GM23338 (cell line): Measurements from ENCODE around the gene ADGRV1. TPM values are rescaled to one million over a fixed set of nuclear protein-coding genes. Genes with fewer than 3 reads are reported as not detected.

ENCODE experiments used
- ATAC-seq: fragments of 200-7000 bp; cut with Tn5 transposase; 3 replicates; pipeline ENCODE4 v1.9.1; 2020
- DNase-seq: peaks from one replicate; pipeline ENCODE4 v3.0.0-alpha.2; 2015; ENCODE audit warnings: low spot score
- H2AFZ ChIP-seq: fragments of 200-600 bp; sonication (generic); 2 replicates; pipeline ENCODE4 v1.8.0; 2016; ENCODE audit warnings: antibody characterized with exemption, mild to moderate bottlenecking, moderate library complexity
- H3F3A ChIP-seq: fragments of 200-600 bp; sonication (generic); replicated peaks from 2 replicates; pipeline ENCODE4 v1.8.0; 2017; ENCODE audit warnings: antibody characterized with exemption, mixed run types, low read depth
- H3K27ac ChIP-seq: fragments of 200-600 bp; sonication (generic); 2 replicates; pipeline ENCODE4 v1.6.1; 2016; ENCODE audit warnings: low read depth
- H3K27me3 ChIP-seq: fragments of 200-600 bp; sonication (generic); 2 replicates; pipeline ENCODE4 v1.8.0; 2016; ENCODE audit warnings: mild to moderate bottlenecking, mixed run types, moderate library complexity; ENCODE audit not compliant: insufficient read depth
- H3K36me3 ChIP-seq: fragments of 200-600 bp; sonication (generic); 2 replicates; pipeline ENCODE4 v1.8.0; 2016; ENCODE audit warnings: mild to moderate bottlenecking; ENCODE audit not compliant: insufficient read depth
- H3K4me1 ChIP-seq: fragments of 200-600 bp; sonication (generic); 2 replicates; pipeline ENCODE4 v1.8.0; 2016; ENCODE audit warnings: mild to moderate bottlenecking, moderate library complexity; ENCODE audit not compliant: insufficient read depth
- H3K4me2 ChIP-seq: fragments of 200-600 bp; sonication (generic); 2 replicates; pipeline ENCODE4 v1.7.1; 2017; ENCODE audit warnings: mixed run types
- H3K4me3 ChIP-seq: fragments of 200-600 bp; sonication (generic); 2 replicates; pipeline ENCODE4 v1.6.1; 2016; ENCODE audit warnings: mixed run types
- H3K79me2 ChIP-seq: fragments of 200-600 bp; sonication (generic); replicated peaks from 2 replicates; pipeline ENCODE4 v1.8.0; 2017; ENCODE audit warnings: mild to moderate bottlenecking; ENCODE audit not compliant: insufficient read depth
- H3K9me2 ChIP-seq: fragments of 200-600 bp; sonication (generic); 2 replicates; pipeline ENCODE4 v1.8.0; 2017; ENCODE audit not compliant: insufficient read depth
- H4K20me1 ChIP-seq: fragments of 200-600 bp; sonication (generic); replicated peaks from 2 replicates; pipeline ENCODE4 v1.8.0; 2017; ENCODE audit warnings: mild to moderate bottlenecking; ENCODE audit not compliant: insufficient read depth
- H3K27ac Mint-ChIP-seq: 2 replicates; pipeline ENCODE4 v1.8.0; 2020; ENCODE audit warnings: inconsistent platforms, mild to moderate bottlenecking, moderate library complexity, mixed read lengths
- H3K27me3 Mint-ChIP-seq: 3 replicates; pipeline ENCODE4 v1.8.0; 2022; ENCODE audit warnings: low read depth, mild to moderate bottlenecking, moderate library complexity, mixed read lengths, inconsistent platforms; ENCODE audit not compliant: insufficient read depth, poor library complexity
- H3K36me3 Mint-ChIP-seq: 3 replicates; pipeline ENCODE4 v1.8.0; 2021; ENCODE audit warnings: low read depth, mild to moderate bottlenecking, inconsistent platforms, moderate library complexity, mixed read lengths
- H3K4me1 Mint-ChIP-seq: 3 replicates; pipeline ENCODE4 v1.8.0; 2020; ENCODE audit warnings: mild to moderate bottlenecking, inconsistent platforms, mixed read lengths
- H3K4me3 Mint-ChIP-seq: 3 replicates; pipeline ENCODE4 v1.8.0; 2021; ENCODE audit warnings: moderate library complexity, mild to moderate bottlenecking, inconsistent platforms, mixed read lengths
- H3K9me3 Mint-ChIP-seq: 3 replicates; pipeline ENCODE4 v1.8.0; 2020; ENCODE audit warnings: moderate library complexity, mild to moderate bottlenecking, inconsistent platforms, mixed read lengths
- CREB1 ChIP-seq: fragments of 250-450 bp; sonication (Bioruptor Pico); IDR thresholded peaks from 2 replicates; pipeline ENCODE4 v1.5.0; 2020; ENCODE audit warnings: low read depth, mild to moderate bottlenecking, moderate library complexity
- CTCF ChIP-seq, 2 experiments: fragments of 200-600 bp in 1 of 2; sonication (generic) in 1 of 2; conservative IDR thresholded peaks; 2 replicates each; pipeline versions ENCODE4 v1.5.1 to v1.6.1; 2016 to 2017; ENCODE audit warnings: antibody characterized with exemption in 2 of 2, low read depth in 2 of 2, mild to moderate bottlenecking in 2 of 2, moderate library complexity in 1 of 2
- ETS1 ChIP-seq: IDR thresholded peaks from 2 replicates; pipeline ENCODE4 v1.6.1; 2016; ENCODE audit warnings: antibody characterized with exemption
- EZH2 ChIP-seq: fragments of 200-600 bp; sonication (generic); IDR thresholded peaks from one replicate; pipeline ENCODE4 v1.8.0; 2017; ENCODE audit warnings: antibody characterized with exemption, mild to moderate bottlenecking, low read depth; ENCODE audit not compliant: unreplicated experiment
- EZH2phosphoT487 ChIP-seq: fragments of 200-600 bp; sonication (generic); IDR thresholded peaks from one replicate; pipeline ENCODE4 v1.8.1; 2018; ENCODE audit warnings: antibody characterized with exemption; ENCODE audit not compliant: unreplicated experiment
- JUNB ChIP-seq: IDR thresholded peaks from one replicate; pipeline ENCODE4 v1.6.1; 2016; ENCODE audit warnings: antibody characterized with exemption; ENCODE audit not compliant: unreplicated experiment
- NANOG ChIP-seq: IDR thresholded peaks from 2 replicates; pipeline ENCODE4 v1.6.1; 2016; ENCODE audit warnings: antibody characterized with exemption, borderline replicate concordance
- POLR2AphosphoS5 ChIP-seq: IDR thresholded peaks from 2 replicates; pipeline ENCODE4 v1.6.1; 2016; ENCODE audit warnings: antibody characterized with exemption, low read depth
- REST ChIP-seq: IDR thresholded peaks from one replicate; pipeline ENCODE4 v1.6.1; 2018; ENCODE audit warnings: antibody characterized with exemption; ENCODE audit not compliant: unreplicated experiment
- STAT1 ChIP-seq: IDR thresholded peaks from one replicate; pipeline ENCODE4 v1.6.1; 2016; ENCODE audit warnings: antibody characterized with exemption; ENCODE audit not compliant: unreplicated experiment
- ZNF114 ChIP-seq: fragments of 250-450 bp; sonication (Bioruptor Pico); IDR thresholded peaks from 2 replicates; pipeline ENCODE4 v1.5.0; 2020; ENCODE audit warnings: mild to moderate bottlenecking, moderate library complexity
- ZNF331 ChIP-seq: fragments of 250-450 bp; sonication (Bioruptor Pico); IDR thresholded peaks from 2 replicates; pipeline ENCODE4 v1.5.0; 2020; ENCODE audit warnings: low read depth, mild to moderate bottlenecking, moderate library complexity
- ZNF462 ChIP-seq: fragments of 250-450 bp; sonication (Bioruptor Pico); IDR thresholded peaks from 2 replicates; pipeline ENCODE4 v1.5.0; 2020; ENCODE audit warnings: mild to moderate bottlenecking, moderate library complexity
- polyA plus RNA-seq: library from polyadenylated mRNA; unstranded; fragments of >200 nt; fragmentation: Nextera tagmentation; extraction: Ambion mirVana; gene quantifications from 2 replicates; pipeline ENCODE4 v1.2.1, GENCODE V29; 2016
- total RNA-seq: library from RNA; depleted of rRNA; stranded (reverse); fragments of >200 nt; shearing (Covaris generic); gene quantifications from 2 replicates; pipeline ENCODE4 v1.2.3, GENCODE V29; 2014

ADGRV1 gene
- total and polyA plus RNA-seq, 2 experiments from 2014 or later: 46.1 to 149 TPM

- Histone ChIP-seq H3K36me3 (0 out of 2 replicates have a peak, but pooled peaks cover 8% of the 10 kb centered on the region), H4K20me1 (no peaks in the 10 kb centered on the region; the same call in 1 of the 2 replicates), H2AFZ (no peak overlapping the region), H3K27me3 (no peaks in the 10 kb centered on the region), H3K9me2 (no peaks in the 10 kb centered on the region), H3K4me2 (no peak overlapping the region), H3K27ac (no peak overlapping the region), H3K4me3 (no peak overlapping the region), H3K4me1 (0 out of 2 replicates have a peak, but pooled peaks cover 3% of the 10 kb centered on the region), H3F3A (no peaks in the 10 kb centered on the region), H3K79me2 (no peaks in the 10 kb centered on the region)
- Mint-ChIP-seq H3K4me1 (peaks cover 4% of the 10 kb centered on the region; the same call in 2 of the 3 replicates), H3K9me3 (no peaks in the 10 kb centered on the region), H3K27ac (no peak overlapping the region), H3K27me3 (peaks cover 3% of the 10 kb centered on the region), H3K36me3 (peaks cover 28% of the 10 kb centered on the region), H3K4me3 (no peak overlapping the region)
- ATAC-seq (no peak), DNase-seq (no peak)
- TF ChIP-seq EZH2: no peak
- no peak for TF ChIP-seq NANOG
- TF ChIP-seq CREB1 (CRISPR knock-in tag): no peak
- no peak for TF ChIP-seq STAT1
- no peak for TF ChIP-seq ETS1
- no peak for TF ChIP-seq ZNF331
- no peak for TF ChIP-seq ZNF462 (CRISPR knock-in tag)
- no peak for TF ChIP-seq POLR2AphosphoS5
- TF ChIP-seq ZNF114: no peak
- TF ChIP-seq EZH2phosphoT487: no peak
- no peak for TF ChIP-seq CTCF (conservative IDR thresholded peaks at IDR 0.05; ENCODE audit: low read depth in 2 of 2)
- no peak for TF ChIP-seq REST
- no peak for TF ChIP-seq JUNB
These were observed 44.1 kb upstream of the ADGRV1 start for GRCh38 chr5:90514520-90514919.
